Thyroid gland (tissue), 4 donors: ENCODE measurements around the gene TEX28. TPM values are rescaled to one million over a fixed set of nuclear protein-coding genes. Genes with fewer than 3 reads are reported as not detected.
"Not testable (repeated sequence)": the region's sequence is repeated elsewhere in the genome, so short reads cannot be mapped to it uniquely, and the experiment has no call there.

ENCODE experiments used
- DNase-seq, 2 donors: peaks; one replicate each; pipeline ENCODE4 v3.0.0-alpha.2; 2019
- H3K27ac ChIP-seq, 3 donors: fragments of 200-600 bp; sonication (generic); 1 replicate in 2 of 3; 2 replicates in 1 of 3; pipeline ENCODE4 v1.5.1; 2016 to 2019; ENCODE audit warnings: mild to moderate bottlenecking in 1 of 3, moderate library complexity in 1 of 3
- H3K27me3 ChIP-seq: fragments of 200-600 bp; sonication (generic); one replicate; pipeline ENCODE4 v1.5.1; 2019
- H3K36me3 ChIP-seq, 2 donors: fragments of 200-600 bp; sonication (generic); one replicate each; pipeline ENCODE4 v1.5.1; 2016 to 2019
- H3K4me1 ChIP-seq, 2 donors: fragments of 200-600 bp; sonication (generic); one replicate each; pipeline ENCODE4 v1.5.1; 2017 to 2019
- H3K4me3 ChIP-seq, 3 donors: fragments of 200-600 bp; sonication (generic); replicated peaks in 1 of 3; 1 replicate in 2 of 3; 2 replicates in 1 of 3; pipeline ENCODE4 v1.5.1; 2016; ENCODE audit warnings: mild to moderate bottlenecking in 1 of 3
- H3K9me3 ChIP-seq: fragments of 200-600 bp; sonication (generic); one replicate; pipeline ENCODE4 v1.5.1; 2017
- POLR2A ChIP-seq, 2 donors: fragments of 450-650 bp; IDR thresholded peaks; one replicate each; pipeline ENCODE4 v1.6.1; 2017; ENCODE audit warnings: antibody characterized with exemption in 2 of 2, mild to moderate bottlenecking in 2 of 2, moderate library complexity in 1 of 2
- WGBS, 2 donors: methylation state at CpG; one replicate each; pipeline ENCODE4 v1.1.5; 2017; 5-methylcytosine and 5-hydroxymethylcytosine counted together
- intact Hi-C: fragments of 100-400 bp; cut with DNase I; formaldehyde crosslinking; loops from one replicate; pipeline ENCODE4 v1.15.1; 2023
- total RNA-seq, 4 donors: library from RNA; depleted of rRNA; stranded (reverse); fragments of >200 nt; gene quantifications; one replicate each; pipeline ENCODE4 v1.2.3, GENCODE V29; 2016
- TF ChIP-seq, protein P1 (sequence below), 6 experiments: fragments of 200-600 bp in 3 of 6; fragments of 450-650 bp in 3 of 6; sonication (generic) in 3 of 6; IDR thresholded peaks; one replicate each; pipeline ENCODE4 v1.5.1; 2016 to 2019; ENCODE audit warnings: antibody characterized with exemption in 6 of 6, mild to moderate bottlenecking in 2 of 6, inconsistent platforms in 1 of 6, moderate library complexity in 1 of 6

TEX28 gene
- total RNA-seq, 4 donors from 2014 or later, result not detected

DNA sequence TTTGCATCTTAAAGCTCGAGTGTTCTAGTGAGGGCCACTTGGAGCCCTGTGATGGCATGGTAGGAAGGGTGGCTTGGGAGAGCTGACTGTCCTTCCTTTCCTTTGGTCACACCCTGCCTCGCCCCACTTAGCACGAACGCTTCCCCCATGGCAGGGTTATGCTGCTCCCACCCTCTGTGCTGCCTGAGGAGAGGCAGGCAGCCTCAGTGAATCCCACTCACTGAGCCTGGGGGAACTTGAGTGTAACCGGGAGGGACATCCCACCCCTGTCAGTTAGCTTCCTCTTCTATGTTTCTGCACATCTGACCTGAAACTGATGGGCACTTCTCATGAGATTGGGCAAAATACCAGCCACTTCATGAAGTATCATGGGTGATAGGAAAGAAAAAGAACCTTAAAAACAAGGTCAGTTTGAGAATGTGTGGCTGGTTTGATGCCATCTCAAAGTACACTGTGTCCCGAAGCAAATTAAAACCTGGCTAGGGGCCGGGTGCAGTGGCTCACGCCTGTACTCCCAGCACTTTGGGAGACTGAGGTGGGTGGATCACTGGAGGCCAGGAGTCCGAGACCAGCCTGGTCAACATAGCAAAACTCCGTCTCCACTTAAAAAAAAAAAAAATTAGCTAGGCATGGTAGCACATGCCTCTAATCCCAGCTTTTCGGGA lies 10.7 kb upstream of the TEX28 start:
- Histone ChIP-seq H3K4me1 (no peaks in the 10 kb centered on the region), H3K27ac (no peak overlapping the region), H3K9me3 (no peaks in the 10 kb centered on the region), H3K4me3 (no peak overlapping the region), H3K27me3 (no peaks in the 10 kb centered on the region), H3K36me3 (no peaks in the 10 kb centered on the region)
- TF ChIP-seq POLR2A (IDR thresholded peaks at IDR 0.05), result no peak
- TF ChIP-seq, protein P1, sequence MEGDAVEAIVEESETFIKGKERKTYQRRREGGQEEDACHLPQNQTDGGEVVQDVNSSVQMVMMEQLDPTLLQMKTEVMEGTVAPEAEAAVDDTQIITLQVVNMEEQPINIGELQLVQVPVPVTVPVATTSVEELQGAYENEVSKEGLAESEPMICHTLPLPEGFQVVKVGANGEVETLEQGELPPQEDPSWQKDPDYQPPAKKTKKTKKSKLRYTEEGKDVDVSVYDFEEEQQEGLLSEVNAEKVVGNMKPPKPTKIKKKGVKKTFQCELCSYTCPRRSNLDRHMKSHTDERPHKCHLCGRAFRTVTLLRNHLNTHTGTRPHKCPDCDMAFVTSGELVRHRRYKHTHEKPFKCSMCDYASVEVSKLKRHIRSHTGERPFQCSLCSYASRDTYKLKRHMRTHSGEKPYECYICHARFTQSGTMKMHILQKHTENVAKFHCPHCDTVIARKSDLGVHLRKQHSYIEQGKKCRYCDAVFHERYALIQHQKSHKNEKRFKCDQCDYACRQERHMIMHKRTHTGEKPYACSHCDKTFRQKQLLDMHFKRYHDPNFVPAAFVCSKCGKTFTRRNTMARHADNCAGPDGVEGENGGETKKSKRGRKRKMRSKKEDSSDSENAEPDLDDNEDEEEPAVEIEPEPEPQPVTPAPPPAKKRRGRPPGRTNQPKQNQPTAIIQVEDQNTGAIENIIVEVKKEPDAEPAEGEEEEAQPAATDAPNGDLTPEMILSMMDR (IDR thresholded peaks at IDR 0.05), result no peak
- 80 to 84% methylated on average over 9 to 11 of the region's 11 CpGs for WGBS, 2 donors
- peak in 1 of 2 donors; percentile 31 for DNase-seq
- intact Hi-C loops, result no loop called here

- TF ChIP-seq POLR2A (IDR thresholded peaks at IDR 0.05), result no peak
- TF ChIP-seq, protein P1 (IDR thresholded peaks at IDR 0.05), result no peak
- no peak overlapping the region for H3K27ac ChIP-seq
- H3K4me3 ChIP-seq, result no peak overlapping the region
- no peak for DNase-seq
- no peaks in the 10 kb centered on the region for H3K4me1 ChIP-seq
- no peaks in the 10 kb centered on the region for H3K9me3 ChIP-seq
- intact Hi-C loops, result no loop called here
- H3K36me3 ChIP-seq, result no peaks in the 10 kb centered on the region
- WGBS, 2 donors, result 44 to 60% methylated on average over 2 to 7 of the region's 10 CpGs
- no peaks in the 10 kb centered on the region for H3K27me3 ChIP-seq
Measured at GRCh38 chrX:154304846-154305245, 9.9 kb upstream of the TEX28 start.

GRCh38 chrX:154303476-154303875 lies 8.6 kb upstream of the TEX28 start:
- no peak overlapping the region for H3K27ac ChIP-seq
- no peak overlapping the region for H3K4me3 ChIP-seq
- 83% methylated on average over 8 of the region's 8 CpGs for WGBS, 2 donors
- TF ChIP-seq, protein P1 (IDR thresholded peaks at IDR 0.05), result no peak
- no peak for TF ChIP-seq POLR2A (IDR thresholded peaks at IDR 0.05)
- no peaks in the 10 kb centered on the region for H3K4me1 ChIP-seq
- intact Hi-C loops, result no loop called here
- no peaks in the 10 kb centered on the region for H3K9me3 ChIP-seq
- H3K27me3 ChIP-seq, result no peaks in the 10 kb centered on the region
- no peak for DNase-seq
- H3K36me3 ChIP-seq, result no peaks in the 10 kb centered on the region

- DNase-seq, H3K27ac ChIP-seq, H3K36me3 ChIP-seq, H3K4me3 ChIP-seq, H3K9me3 ChIP-seq, H3K27me3 ChIP-seq, H3K4me1 ChIP-seq, intact Hi-C loops: not testable (repeated sequence)
- 96% methylated on average over 7 of the region's 7 CpGs for WGBS, 2 donors
Measured at GRCh38 chrX:154302998-154303397, 8.1 kb upstream of the TEX28 start.

DNA sequence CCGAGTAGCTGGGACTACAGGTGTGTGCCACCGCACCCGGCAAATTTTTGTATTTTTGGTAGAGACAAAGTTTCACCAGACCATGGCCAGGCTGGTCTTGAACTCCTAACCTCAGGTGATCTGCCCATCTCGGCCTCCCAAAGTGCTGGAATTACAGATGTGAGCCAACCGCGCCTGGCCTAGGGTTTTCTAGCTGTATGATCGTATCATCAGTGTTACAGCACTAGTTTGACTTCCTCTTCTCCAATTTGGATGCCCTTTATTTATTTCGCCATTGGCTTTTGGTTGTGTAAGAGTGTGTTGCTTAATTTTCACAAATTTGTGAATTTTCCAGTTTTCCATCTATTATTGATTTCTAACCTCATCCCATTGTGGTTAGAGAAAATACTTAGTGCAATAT lies 5.9 kb upstream of the TEX28 start:
- intact Hi-C loops, result no loop called here
- WGBS, 2 donors, result 86 to 92% methylated on average over 5 to 8 of the region's 8 CpGs
- no peaks in the 10 kb centered on the region for H3K4me1 ChIP-seq
- DNase-seq, result no peak
- H3K27me3 ChIP-seq, result no peaks in the 10 kb centered on the region
- H3K9me3 ChIP-seq, result no peaks in the 10 kb centered on the region
- no peak overlapping the region for H3K27ac ChIP-seq
- H3K4me3 ChIP-seq, result no peak overlapping the region
- TF ChIP-seq, protein P1 (IDR thresholded peaks at IDR 0.05), result no peak
- TF ChIP-seq POLR2A (IDR thresholded peaks at IDR 0.05), result no peak
- H3K36me3 ChIP-seq, result no peaks in the 10 kb centered on the region
